Retina (tissue), 1 donor: ENCODE results near the gene MAJIN.
"Not testable (repeated sequence)": the region's sequence is repeated elsewhere in the genome, so short reads cannot be mapped to it uniquely, and the experiment has no call there.

Experiments
- DNase-seq: peaks from one replicate; pipeline ENCODE4 v3.0.0-alpha.2; 2016

The MAJIN gene

DNA sequence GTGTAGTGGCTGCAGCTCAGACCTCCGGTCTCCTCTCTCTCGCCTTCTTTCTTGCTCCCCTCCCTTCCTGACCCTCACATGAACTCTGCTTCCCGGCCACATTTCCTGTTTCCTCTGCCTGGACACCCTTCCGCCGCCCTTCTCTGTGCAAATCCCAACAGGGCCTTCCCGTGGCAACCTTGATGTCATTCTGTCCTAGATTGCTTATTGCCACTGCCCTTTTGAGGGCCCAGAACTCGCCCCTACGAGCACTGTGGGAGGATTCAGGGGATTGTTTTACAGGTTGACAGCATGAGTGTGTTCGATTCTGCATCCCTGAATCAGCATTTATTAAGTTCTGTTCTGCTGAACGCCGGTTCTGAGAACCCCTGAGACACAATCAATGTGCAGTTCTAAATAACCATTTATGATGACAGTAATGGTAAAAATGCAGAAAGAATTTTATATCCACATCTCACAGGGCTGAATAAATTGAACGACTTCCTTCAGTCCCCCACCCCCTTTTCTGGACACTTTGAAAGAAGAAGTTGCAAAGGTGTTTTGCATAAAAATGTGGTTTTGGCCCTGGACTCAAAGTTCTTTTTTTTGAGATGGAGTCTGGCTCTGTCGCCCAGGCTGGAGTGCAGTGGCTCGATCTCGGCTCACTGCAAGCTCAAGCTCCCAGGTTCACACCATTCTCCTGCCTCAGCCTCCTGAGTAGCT, 18.5 kb upstream of the MAJIN start:
- DNase-seq, result no peak

GRCh38 chr11:64989416-64989815, 17.5 kb upstream of the MAJIN start:
- no peak for DNase-seq

DNA sequence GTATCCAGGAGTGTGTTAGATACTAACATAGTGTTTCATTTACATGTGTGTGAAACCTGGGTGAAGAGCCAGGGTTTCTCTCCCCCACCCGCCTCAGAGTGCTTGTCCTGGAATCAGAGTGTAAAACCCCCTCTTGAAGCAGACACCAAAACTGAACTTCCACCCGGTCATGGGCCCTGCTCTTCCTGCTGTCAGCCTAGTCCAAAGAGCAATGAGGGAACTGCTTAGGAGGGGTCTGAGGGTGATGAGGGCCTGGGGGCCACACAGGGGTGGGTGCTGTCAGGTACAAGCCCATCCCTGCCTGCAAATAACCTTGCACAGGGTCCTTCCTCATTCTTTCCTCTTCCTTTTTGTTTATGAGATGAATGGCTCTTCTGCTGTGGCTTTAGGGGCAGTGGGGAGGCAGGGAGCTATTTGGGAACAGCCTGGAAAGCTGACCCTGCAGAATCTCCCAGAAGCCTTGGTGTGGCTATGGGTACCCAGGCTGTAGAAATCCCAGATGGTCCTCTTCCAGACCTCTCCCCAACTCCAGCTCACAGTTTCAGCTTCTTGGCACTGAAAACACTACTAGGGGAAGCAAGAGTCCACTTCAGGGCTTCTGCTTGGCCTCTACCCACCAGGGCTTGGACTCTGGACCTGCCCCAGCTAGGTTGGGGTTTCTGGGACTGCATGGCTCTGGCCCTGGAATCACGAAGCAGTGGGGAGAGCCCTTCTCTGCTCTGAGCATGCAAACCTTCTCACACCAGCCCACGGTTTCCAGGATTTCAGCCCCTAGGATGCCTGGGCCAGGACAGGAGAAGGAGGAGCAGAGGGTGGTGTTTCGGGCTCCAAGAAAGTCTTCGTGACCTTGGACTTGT, 16.3 kb upstream of the MAJIN start:
- DNase-seq, result no peak

- not testable (repeated sequence) for DNase-seq
Measured at GRCh38 chr11:64983339-64983738, 11.4 kb upstream of the MAJIN start.

- no peak for DNase-seq
Measured at GRCh38 chr11:64976651-64977050, 4.7 kb upstream of the MAJIN start.

GRCh38 chr11:64974124-64974523, 2.2 kb upstream of the MAJIN start:
- no peak for DNase-seq

DNA sequence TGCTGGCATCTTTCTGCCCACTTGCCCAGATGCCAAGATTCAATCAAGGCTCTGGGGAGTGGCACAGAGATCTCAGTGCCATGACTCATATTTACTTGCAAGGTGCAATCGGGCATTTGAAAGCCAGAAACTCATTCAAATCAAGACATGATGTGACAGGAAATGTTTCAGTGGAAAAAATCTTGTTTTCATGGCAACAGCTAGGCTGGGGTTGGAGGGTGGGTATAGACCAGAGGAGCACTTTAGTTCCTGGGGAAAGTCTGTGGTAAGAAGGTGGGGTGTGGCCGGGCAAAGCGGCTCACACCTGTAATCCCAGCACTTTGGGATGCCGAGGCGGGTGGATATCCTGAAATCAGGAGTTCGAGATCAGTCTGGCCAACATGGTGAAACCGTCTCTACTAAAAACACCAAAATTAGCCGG, 1.2 kb downstream of the MAJIN start:
- DNase-seq, result no peak

DNA sequence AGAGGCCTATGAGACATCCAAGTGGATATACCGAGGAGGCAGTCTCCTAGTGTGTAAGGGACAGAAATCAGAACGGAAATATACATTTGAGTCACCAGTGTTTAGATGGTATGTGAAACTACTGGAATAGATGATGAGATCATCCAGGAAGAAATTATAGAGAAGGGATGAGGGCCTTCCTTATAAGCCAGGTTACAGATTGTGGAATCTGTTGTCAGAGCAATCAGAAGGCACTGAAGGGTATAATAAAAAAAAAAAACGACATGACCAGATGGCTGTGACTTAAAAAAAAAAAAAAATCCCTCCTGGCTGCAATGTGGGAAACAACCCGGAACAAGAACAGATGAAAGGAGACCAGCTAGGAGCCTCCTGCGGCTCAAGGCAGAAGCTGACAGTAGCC, 2.7 kb downstream of the MAJIN start:
- DNase-seq, result no peak

GRCh38 chr11:64967375-64967774, 4.5 kb downstream of the MAJIN start:
- DNase-seq, result no peak

DNA sequence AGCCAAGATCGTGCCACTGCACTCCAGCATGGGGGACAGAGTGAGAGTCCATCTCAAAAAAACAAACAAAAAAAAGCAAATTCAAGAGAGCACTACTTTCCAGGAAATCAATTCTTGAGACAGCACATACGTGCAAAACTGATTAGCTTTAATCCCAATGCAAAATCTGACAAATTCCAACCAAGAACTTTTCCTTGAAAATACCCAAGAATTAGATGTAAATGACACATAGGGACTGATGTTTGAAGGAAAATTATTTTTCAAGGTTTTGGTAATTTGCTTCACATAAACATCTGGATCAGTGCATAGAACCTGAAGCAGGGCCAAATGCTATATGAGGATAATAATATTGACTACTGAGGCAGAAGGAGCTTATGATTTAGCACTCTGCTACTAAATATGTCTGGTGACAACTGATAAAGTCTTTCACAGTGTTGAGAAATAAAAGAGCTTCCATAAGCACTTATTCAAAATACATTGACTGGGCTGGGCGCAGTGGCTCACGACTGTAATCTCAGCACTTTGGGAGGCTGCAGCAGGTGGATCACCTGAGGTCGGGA, 8.8 kb downstream of the MAJIN start:
- DNase-seq, result no peak

DNA sequence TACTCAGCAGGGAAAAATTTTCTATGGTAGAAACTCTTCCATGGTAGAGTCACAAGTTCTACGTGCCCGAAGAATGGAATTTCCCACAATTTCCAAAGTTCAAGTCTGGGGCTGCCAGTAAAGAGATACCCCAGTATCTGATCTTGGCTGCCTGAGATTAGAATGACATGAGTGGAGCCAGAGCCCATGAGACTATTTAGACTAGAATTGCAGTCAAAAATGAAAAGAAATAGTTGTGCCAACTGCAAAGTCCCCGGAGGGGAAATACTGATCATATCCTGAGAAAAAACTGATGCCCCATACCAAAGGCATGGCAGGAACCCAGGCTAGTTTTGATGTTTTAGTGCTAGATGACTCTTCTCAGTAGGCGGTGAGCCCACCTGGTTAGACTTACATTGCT, 11.2 kb downstream of the MAJIN start:
- DNase-seq, result no peak

DNA sequence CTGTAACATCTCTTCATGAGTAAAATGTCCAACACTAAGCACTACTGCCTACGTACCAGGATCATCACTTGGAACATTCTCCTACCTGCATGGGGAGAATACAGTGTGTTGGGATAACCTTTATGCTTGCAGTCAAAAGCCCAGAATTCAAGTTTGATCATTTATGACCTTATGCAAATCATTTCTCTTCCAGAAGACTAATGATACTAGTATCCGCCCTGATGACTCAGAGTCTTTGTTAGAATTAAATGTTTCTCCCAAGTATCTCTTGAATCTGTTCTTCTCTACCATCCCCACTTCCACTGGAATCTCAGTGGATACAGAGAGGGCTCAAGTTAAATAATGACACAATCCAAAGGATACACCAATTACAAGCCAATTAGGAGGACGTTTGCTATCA, 12.4 kb downstream of the MAJIN start:
- no peak for DNase-seq

GRCh38 chr11:64954201-64954600, 17.7 kb downstream of the MAJIN start:
- DNase-seq, result no peak

- DNase-seq, result no peak
Measured at GRCh38 chr11:64951529-64951928, 20.4 kb downstream of the MAJIN start.

GRCh38 chr11:64947208-64947814, 24.6 kb downstream of the MAJIN start:
- no peak for DNase-seq

- no peak for DNase-seq
Measured at GRCh38 chr11:64936539-64936938, 35.4 kb downstream of the MAJIN start.

DNA sequence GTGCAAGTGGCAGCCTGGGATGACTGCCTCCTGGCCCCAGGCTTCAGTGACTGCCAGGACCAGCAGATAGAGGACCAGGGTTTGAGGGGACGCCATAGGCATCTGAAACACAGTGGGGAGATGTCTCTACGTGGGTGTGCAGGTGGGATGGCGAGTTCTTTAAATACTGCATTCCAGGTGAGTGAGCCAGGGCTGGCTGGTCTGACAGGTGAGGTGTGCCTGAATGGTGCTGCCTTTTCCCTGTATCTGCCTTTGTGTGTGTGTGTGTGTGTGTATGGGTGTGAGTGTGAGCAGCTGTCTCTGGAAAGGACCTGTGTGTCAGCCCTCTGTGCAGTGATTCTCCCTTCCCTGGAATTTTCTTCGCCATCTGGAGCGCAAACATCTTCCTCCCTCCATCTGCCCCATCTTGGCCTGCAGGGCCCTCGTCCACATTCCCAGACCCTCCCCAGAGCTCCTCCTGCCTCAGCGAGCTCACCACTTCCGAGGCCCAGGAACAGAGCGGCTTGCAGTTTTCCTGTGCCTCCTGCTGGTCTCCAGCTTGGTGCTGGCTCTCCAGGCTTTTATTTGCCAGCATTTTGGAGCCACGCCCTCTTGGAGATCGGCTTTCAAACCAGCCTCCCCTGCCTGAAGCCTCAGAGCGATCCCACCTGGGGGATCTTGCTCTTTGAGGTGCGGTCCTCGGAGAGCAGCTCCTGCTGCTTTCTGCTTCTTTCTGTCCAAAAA, 36.4 kb downstream of the MAJIN start, which contains the start of gene GPHA2:
Gene GPHA2, minus strand, starts transcription at position 535 of the 723 bp plus-strand sequence. Its CDS starts 433 bp downstream, at position 102.
- no peak for DNase-seq

- no peak for DNase-seq
Measured at GRCh38 chr11:64934682-64935358, 37.1 kb downstream of the MAJIN start.

DNA sequence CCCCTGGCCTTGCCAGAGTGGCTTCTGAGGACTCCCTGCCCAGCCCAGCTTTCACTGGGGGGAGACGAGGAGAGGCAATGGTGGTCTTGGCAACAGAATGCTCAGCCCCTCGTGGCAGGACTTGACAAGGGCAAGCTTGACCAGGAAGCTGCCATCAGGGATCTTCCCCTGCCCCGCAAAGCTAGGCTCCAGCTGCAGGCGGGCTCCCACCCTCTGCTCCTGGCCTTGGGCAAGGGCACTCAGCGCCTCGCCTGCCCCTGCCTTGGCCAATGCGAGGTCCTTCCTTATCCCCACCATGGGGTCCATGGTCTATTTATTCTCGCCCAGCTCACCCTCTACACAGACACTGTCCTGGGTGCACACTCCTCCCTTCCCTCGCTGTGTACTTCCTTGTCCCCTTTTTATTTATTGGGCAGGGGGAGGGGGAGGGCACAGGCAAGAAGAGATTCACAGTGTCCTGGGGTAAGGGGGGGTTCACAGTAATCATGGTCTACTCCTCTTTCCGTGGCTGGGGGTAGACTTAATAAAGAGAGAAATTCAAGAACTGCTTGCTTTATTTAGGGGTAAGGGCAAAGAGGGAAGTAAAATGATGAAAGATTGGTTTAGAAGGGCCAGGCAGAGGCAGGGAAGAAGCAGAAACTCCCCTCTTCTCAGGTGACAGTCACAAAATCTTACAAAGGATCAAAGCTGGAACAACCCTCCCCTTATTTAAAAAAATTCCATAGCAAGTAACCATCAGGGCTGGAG, 37.8 kb downstream of the MAJIN start:
- DNase-seq, result no peak

- no peak for DNase-seq
Measured at GRCh38 chr11:64933213-64933934, 38.5 kb downstream of the MAJIN start.

GRCh38 chr11:64932324-64932723, 39.6 kb downstream of the MAJIN start:
- no peak for DNase-seq
